CD8-positive, alpha-beta memory T cell (primary cell): ENCODE measurements around the gene PSEN2. TPM values are rescaled to one million over a fixed set of nuclear protein-coding genes. Genes with fewer than 3 reads are reported as not detected.
A peak's percentile ranks its signal among the peaks of the same experiment; 100 is the strongest.

ENCODE experiments used
- CTCF ChIA-PET: fragments of 350-600 bp; sonication (Branson Sonifier 250); formaldehyde crosslinking; loops from one replicate; lab custom pipeline; 2021; ENCODE audit warnings: antibody characterized with exemption; lab: Charles Lee
- POLR2A ChIA-PET: fragments of 350-600 bp; sonication (Branson Sonifier 250); formaldehyde crosslinking; loops from one replicate; lab custom pipeline; 2021; ENCODE audit warnings: antibody characterized with exemption; lab: Charles Lee
- DNase-seq, 5 donors: peaks; one replicate each; pipeline versions ENCODE4 v3.0.0 to v3.0.0-alpha.2; 2020 to 2022; ENCODE audit warnings: mixed read lengths in 1 of 5
- H3K27ac ChIP-seq: one replicate; pipeline ENCODE4 v1.7.0; 2013; ENCODE audit warnings: low read depth, mild to moderate bottlenecking, low read length, moderate library complexity
- H3K27me3 ChIP-seq: 2 replicates; pipeline ENCODE4 v1.7.0; 2013; ENCODE audit warnings: low read length, mild to moderate bottlenecking; ENCODE audit not compliant: insufficient read depth, poor library complexity, severe bottlenecking
- H3K36me3 ChIP-seq: 2 replicates; pipeline ENCODE4 v1.7.0; 2013; ENCODE audit warnings: mild to moderate bottlenecking, low read length, moderate library complexity; ENCODE audit not compliant: insufficient read depth
- H3K4me1 ChIP-seq: 2 replicates; pipeline ENCODE4 v1.7.0; 2013; ENCODE audit warnings: mild to moderate bottlenecking, low read length, moderate library complexity; ENCODE audit not compliant: insufficient read depth
- H3K4me3 ChIP-seq: 2 replicates; pipeline ENCODE4 v1.7.0; 2013; ENCODE audit warnings: mild to moderate bottlenecking, low read length
- H3K9me3 ChIP-seq: 2 replicates; pipeline ENCODE4 v1.7.0; 2013; ENCODE audit warnings: mild to moderate bottlenecking, low read length
- H3K27ac Mint-ChIP-seq, 8 donors: one replicate each; pipeline ENCODE4 v1.8.0; 2020 to 2021; ENCODE audit warnings: mixed read lengths in 8 of 8, mild to moderate bottlenecking in 6 of 8, inconsistent platforms in 3 of 8, moderate library complexity in 3 of 8
- H3K27me3 Mint-ChIP-seq, 2 donors: one replicate each; pipeline ENCODE4 v1.8.0; 2020 to 2021; ENCODE audit warnings: mixed read lengths in 2 of 2, mild to moderate bottlenecking in 1 of 2, moderate library complexity in 1 of 2
- H3K36me3 Mint-ChIP-seq, 3 donors: one replicate each; pipeline ENCODE4 v1.8.0; 2020 to 2021; ENCODE audit warnings: mixed read lengths in 3 of 3, inconsistent platforms in 1 of 3, mild to moderate bottlenecking in 1 of 3
- H3K4me1 Mint-ChIP-seq, 3 donors: one replicate each; pipeline ENCODE4 v1.8.0; 2020 to 2021; ENCODE audit warnings: mixed read lengths in 3 of 3, inconsistent platforms in 1 of 3, mild to moderate bottlenecking in 1 of 3
- H3K4me3 Mint-ChIP-seq, 7 donors: one replicate each; pipeline ENCODE4 v1.8.0; 2020 to 2021; ENCODE audit warnings: mixed read lengths in 7 of 7, mild to moderate bottlenecking in 6 of 7, moderate library complexity in 4 of 7, inconsistent platforms in 2 of 7
- H3K9me3 Mint-ChIP-seq, 5 donors: one replicate each; pipeline ENCODE4 v1.8.0; 2020 to 2022; ENCODE audit warnings: mixed read lengths in 5 of 5, mild to moderate bottlenecking in 3 of 5, moderate library complexity in 2 of 5, inconsistent platforms in 1 of 5
- polyA plus RNA-seq: library from polyadenylated mRNA; unstranded; fragments of 300-500 nt; fragmentation: Illumina TruSeq; gene quantifications from one replicate; pipeline ENCODE4 v1.2.3, GENCODE V29; 2021
- total RNA-seq, 2 experiments: library from RNA; stranded (reverse); gene quantifications; one replicate each; pipeline ENCODE4 v1.2.3, GENCODE V29; 2021

The PSEN2 gene
- total and polyA plus RNA-seq, 3 experiments from 2014 or later: 9.8 to 10.5 (median 10.2) TPM

GRCh38 chr1:226943156-226943555, 72.7 kb downstream of the PSEN2 start:
- Histone ChIP-seq H3K27me3 (no peaks in the 10 kb centered on the region), H3K4me3 (no peak overlapping the region), H3K9me3 (no peaks in the 10 kb centered on the region), H3K27ac (no peak overlapping the region), H3K4me1 (peaks cover 43% of the 10 kb centered on the region), H3K36me3 (no peaks in the 10 kb centered on the region)
- Mint-ChIP-seq H3K36me3 (peaks cover 0 to 14% (median 7%) of the 10 kb centered on the region in 3 donors), H3K9me3 (peaks cover 0 to 2% (median 0%) of the 10 kb centered on the region in 5 donors), H3K4me3 (peak overlapping the region in 2 of 7 donors; percentile 4 to 87), H3K27me3 (peaks cover 0 to 2% of the 10 kb centered on the region in 2 donors), H3K27ac (peak overlapping the region in 4 of 8 donors; percentile 18 to 66 (median 24)), H3K4me1 (peaks cover 54 to 83% (median 69%) of the 10 kb centered on the region in 3 donors)
- DNase-seq: no peak
- POLR2A ChIA-PET: no interaction called here
- CTCF ChIA-PET: no interaction called here

GRCh38 chr1:226943927-226944326, 73.5 kb downstream of the PSEN2 start:
- Mint-ChIP-seq H3K4me1 (peaks cover 55 to 87% (median 62%) of the 10 kb centered on the region in 3 donors), H3K27me3 (peaks cover 0 to 2% of the 10 kb centered on the region in 2 donors), H3K36me3 (peaks cover 0 to 19% (median 12%) of the 10 kb centered on the region in 3 donors), H3K4me3 (peak overlapping the region in 2 of 7 donors; percentile 28 to 87), H3K9me3 (peaks cover 0 to 3% (median 0%) of the 10 kb centered on the region in 5 donors), H3K27ac (peak overlapping the region in 1 of 8 donors; percentile 66)
- DNase-seq: no peak
- Histone ChIP-seq H3K36me3 (no peaks in the 10 kb centered on the region), H3K27me3 (no peaks in the 10 kb centered on the region), H3K4me3 (no peak overlapping the region), H3K4me1 (peaks cover 36% of the 10 kb centered on the region), H3K9me3 (no peaks in the 10 kb centered on the region), H3K27ac (no peak overlapping the region)
- ChIA-PET CTCF (no interaction called here), POLR2A (no interaction called here)

- peaks cover 0 to 3% (median 0%) of the 10 kb centered on the region in 5 donors for H3K9me3 Mint-ChIP-seq
- no peak for DNase-seq
- ChIA-PET CTCF (no interaction called here), POLR2A (no interaction called here)
- Histone ChIP-seq H3K4me3 (no peak overlapping the region), H3K9me3 (no peaks in the 10 kb centered on the region), H3K27me3 (no peaks in the 10 kb centered on the region), H3K27ac (no peak overlapping the region), H3K4me1 (peaks cover 33% of the 10 kb centered on the region), H3K36me3 (no peaks in the 10 kb centered on the region)
- peak overlapping the region in 2 of 7 donors; percentile 59 to 67 for H3K4me3 Mint-ChIP-seq
- peaks cover 0 to 12% (median 11%) of the 10 kb centered on the region in 3 donors for H3K36me3 Mint-ChIP-seq
- peak overlapping the region in 1 of 8 donors; percentile 27 for H3K27ac Mint-ChIP-seq
- no peaks in the 10 kb centered on the region for H3K27me3 Mint-ChIP-seq
- peaks cover 59 to 92% (median 64%) of the 10 kb centered on the region in 3 donors for H3K4me1 Mint-ChIP-seq
These were observed 74.9 kb downstream of the PSEN2 start for GRCh38 chr1:226945106-226945857.

Other genes with a start within 250 kb of the PSEN2 start
- gene ITPKB, start 131.3 kb upstream of the PSEN2 start, total RNA-seq: 10 to 100 TPM; 37.7 to 39.6 TPM
- gene ITPKB, start 131.3 kb upstream of the PSEN2 start, polyA plus RNA-seq: 50.1 TPM
- gene COQ8A, start 69.7 kb downstream of the PSEN2 start, total RNA-seq: 10 to 100 TPM; 30.7 to 35.2 TPM
- gene COQ8A, start 69.7 kb downstream of the PSEN2 start, polyA plus RNA-seq: 43.6 TPM